DMS53 (cell line): ENCODE results near the gene TAS1R3.
"Not testable (repeated sequence)": the region's sequence is repeated elsewhere in the genome, so short reads cannot be mapped to it uniquely, and the experiment has no call there.

ENCODE experiments used
- DNase-seq: peaks from one replicate; lab custom pipeline; 2025; lab: John Stamatoyannopoulos, UW

The TAS1R3 gene

DNA sequence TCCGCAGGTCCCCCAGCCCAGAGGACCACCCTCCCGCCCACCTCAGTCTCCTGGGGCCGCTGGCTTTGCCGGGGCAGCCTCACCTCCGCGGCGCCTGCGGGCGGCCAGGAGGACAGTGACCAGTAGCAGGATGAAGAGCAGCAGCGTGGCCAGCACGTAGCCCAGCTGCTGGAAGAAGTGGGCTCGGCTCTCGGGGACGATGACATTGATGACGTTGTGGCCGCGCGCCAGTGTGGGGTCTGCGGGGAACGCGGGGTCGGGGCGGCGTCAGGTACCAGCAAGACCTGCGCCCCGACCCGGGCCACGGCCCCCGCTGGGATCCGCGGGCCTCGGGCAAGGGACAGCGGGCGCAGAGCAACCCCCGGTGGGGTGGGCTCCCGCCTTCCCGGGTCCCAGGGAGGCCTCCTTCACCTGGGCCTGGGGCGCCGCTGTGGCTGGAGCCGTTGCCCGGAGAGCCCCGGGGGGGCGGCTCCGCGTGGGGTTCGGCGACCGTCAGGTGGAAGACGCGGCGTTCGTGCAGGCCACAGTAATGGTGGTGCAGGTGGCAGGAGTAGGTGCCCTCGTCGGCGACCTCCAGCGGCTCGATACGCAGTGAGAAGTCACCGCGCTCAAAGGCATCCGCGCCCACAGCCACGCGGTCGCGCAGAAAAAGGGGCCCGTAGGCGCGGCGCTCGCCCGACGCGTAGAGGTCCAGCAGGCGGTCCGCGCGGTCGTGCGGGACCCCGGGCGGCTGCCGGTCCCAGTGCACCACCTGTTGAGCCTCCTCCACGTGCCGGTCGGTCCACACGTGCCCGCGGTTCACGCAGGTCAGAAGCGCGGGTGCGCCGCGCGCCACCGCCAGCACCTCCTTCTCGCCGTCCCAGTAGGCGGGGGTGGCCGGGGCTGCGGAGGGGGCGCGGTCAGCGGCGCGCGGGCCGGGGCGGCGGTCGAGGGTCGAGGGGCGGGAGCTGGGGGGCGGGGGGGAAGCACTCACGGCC lies 23.5 kb downstream of the TAS1R3 start:
- peak; percentile 59 for DNase-seq

- DNase-seq = peak; percentile 91
Measured at GRCh38 chr1:1355416-1355815, 24.3 kb downstream of the TAS1R3 start.

GRCh38 chr1:1356166-1356795 lies 25.2 kb downstream of the TAS1R3 start:
- DNase-seq = no peak

- DNase-seq = peak; percentile 51
Measured at GRCh38 chr1:1356796-1357401, 25.8 kb downstream of the TAS1R3 start.

- no peak for DNase-seq
Measured at GRCh38 chr1:1357871-1358432, 26.9 kb downstream of the TAS1R3 start.

- DNase-seq = no peak
Measured at GRCh38 chr1:1358433-1359271, 27.6 kb downstream of the TAS1R3 start, which contains the start of gene MXRA8. Gene MXRA8, minus strand, starts transcription at chr1:1358555. Its CDS starts 51 bp downstream, at chr1:1358504.

DNA sequence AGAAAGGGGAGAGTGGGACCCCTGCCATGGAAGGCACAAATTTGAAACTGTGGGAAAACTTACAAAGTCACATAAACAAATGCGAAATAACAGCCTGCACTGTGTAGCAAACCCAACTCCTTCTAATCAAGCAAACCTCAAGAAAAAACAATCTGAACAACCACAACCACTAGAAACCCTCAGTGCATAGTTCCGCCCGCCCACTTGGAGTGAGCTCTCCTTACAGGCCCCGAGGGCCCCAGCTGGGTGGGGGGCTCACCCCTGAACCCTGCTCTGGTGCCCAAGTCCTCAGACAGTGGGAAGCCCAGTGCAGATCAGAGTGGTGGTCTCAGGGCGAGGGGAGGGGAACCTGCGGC lies 28.2 kb downstream of the TAS1R3 start:
- DNase-seq = no peak

DNA sequence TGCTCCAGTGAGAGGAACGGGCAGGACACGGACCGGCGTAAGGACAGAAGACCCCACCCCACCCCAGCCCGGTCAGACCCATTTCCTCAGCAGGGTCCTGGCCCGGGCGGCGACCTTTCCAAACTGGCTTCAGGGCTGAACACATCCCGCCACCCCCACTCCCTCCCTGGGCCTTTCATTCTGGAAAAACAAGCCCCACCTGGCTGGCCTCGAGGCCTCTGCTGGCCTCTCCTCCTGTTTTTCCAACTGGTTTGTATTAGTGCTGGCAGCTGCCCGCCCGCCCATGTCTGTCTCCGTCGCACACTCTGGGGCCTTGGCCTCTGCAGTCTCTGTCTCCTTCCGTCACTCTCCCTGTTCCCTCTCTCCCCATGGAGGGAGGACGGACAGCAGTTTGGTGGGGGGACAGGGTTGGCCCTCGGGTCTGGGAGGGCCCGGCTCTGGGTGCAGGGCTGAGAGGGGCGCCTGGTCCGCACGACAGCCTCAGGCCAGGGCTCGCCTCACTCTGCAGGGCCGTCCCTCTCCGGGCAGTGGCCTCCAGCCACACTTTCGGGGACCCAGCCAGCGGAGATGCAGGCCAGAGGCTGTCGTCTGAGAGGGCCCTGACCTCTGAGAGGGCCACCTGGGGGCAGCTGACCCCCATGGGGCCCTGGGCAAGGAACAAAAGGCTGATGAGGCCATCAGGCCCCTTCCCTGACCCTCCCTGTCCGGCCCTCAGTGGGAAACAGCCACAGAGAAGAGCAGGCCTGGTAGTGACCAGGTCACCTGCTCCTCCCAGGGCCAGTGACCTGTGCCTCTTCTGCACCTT lies 28.8 kb downstream of the TAS1R3 start:
- peak; percentile 37 for DNase-seq

DNA sequence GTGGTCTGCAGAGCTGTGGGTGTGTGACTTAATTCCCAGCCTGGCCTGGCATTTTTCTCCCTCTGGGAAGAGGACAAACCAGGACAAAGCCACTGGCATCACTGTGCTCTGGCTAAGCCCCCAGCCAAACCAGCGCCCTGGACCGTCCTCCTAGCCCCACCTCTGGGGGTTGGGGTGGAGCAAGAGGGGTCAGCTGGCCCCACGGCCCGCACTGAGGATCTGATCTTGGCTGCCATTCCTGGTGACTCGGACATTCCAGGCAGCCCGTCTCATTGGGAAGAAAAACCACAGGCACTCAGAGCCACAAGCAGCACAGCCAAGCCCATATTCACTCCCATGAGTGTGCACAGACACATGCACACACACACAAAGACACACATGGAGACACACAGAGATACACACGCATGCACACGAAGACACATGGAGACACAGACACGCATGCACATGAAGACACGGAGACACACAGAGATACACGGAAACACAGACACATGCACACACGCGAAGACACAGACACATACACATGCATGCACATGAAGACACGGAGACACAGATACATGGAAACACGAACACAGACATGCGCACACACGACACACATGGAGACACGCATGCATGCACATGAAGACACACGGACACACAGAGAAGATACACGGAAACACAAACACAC lies 29.6 kb downstream of the TAS1R3 start:
- no peak for DNase-seq

GRCh38 chr1:1361233-1361981 lies 30.3 kb downstream of the TAS1R3 start:
- no peak for DNase-seq

DNA sequence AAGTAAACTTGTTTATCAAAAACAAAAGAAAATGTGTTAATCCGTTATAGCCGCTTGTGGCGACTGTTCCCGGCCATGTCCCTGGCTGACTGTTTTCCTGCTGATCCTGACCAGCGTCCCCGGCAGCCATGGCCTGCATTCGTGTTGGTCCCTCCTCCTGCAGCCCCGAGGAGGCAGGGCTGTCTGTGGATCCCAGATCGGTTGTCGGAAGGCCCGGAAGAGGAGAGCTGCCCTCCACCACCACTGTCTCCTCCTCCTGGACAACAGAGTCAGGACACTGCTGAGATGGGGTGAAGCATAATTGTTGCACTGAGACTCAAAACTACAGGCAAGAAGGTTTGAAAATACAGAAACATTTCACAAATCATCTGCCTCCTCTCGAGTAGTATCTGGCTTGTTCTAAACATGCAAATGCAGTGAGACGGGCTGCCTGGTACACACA lies 30.9 kb downstream of the TAS1R3 start:
- peak; percentile 65 for DNase-seq

- peak; percentile 37 for DNase-seq
Measured at GRCh38 chr1:1364266-1364665, 33.2 kb downstream of the TAS1R3 start.

DNA sequence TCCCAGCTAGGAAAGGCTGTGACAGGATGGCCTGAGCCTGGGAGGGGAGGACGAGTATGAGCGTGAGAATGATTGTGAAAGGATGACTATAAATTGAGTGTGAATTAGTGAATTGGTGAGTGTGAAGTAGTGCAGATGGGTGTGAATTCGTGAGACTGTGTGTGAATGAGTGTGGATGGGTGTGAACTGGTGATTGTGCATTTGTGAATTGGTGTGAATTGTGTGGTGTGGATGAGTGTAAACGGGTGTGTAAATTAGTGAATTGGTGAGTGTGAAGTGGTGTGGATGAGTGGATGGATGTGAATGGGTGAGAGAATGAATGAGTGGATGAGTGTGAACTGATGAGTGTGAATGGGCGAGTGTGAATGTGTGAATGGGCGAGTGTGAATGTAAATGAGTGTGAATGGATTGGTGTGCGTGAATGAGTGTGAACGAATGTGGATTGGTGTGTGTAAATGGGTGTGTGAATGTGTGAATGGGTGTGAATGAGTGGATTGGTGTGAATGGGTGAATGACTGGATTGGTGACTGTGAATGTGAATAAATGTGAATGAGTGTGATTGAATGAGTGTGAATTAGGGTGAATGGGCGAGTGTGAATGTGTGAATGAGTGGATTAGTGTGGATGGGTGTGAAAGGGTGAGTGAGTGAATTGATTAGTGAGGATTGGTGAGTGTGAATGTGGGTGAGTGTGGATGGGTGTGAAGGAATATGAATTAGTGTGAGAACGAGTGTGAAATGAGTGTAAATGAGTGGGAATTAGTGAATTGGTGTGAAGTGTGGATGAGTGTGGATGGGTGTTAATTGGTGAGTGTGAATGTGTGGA lies 35.0 kb downstream of the TAS1R3 start:
- DNase-seq = no peak

GRCh38 chr1:1366699-1367066 lies 35.6 kb downstream of the TAS1R3 start:
- no peak for DNase-seq

DNA sequence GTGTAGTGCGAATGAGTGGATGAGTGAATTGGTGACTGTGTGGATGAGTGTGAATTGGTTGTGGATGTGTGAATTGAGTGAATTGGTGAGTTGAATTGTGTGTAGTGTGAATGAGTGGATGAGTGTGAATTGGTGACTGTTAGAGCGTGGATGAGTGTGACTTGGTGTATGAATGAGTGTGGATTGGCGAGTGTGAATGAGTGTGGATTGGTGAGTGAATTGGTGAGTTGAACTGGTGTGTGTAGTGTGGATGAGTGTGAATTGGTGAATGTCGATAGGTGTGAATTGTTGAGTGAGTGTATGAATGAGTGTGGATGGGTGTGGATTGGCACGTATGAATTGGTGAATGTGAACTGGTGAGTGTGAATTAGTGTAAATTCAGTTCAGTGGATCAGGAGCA lies 36.2 kb downstream of the TAS1R3 start:
- DNase-seq = no peak

DNA sequence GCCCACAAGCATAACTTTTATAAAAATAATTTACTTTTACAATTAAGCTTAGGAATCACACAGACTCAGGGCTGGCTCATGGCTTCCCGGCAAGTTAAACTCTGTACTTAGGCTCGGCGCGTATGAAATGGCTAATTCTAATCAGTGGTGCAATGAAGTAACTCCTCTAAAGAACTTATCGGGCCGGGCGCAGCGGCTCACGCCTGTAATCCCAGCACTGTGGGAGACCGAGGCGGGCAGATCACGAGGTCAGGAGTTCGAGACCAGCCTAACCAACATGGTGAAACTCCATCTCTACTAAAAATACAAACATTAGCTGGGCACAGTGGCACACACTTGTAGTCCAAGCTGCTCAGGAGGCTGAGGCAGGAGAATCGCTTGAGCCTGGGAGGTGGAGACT lies 39.0 kb downstream of the TAS1R3 start:
- not testable (repeated sequence) for DNase-seq

- no peak for DNase-seq
Measured at GRCh38 chr1:1370771-1371300, 39.8 kb downstream of the TAS1R3 start.

- DNase-seq = no peak
Measured at GRCh38 chr1:1371364-1371745, 40.3 kb downstream of the TAS1R3 start.
